PC-9 (cell line): ENCODE results near the gene NUDT16L1. TPM values are rescaled to one million over a fixed set of nuclear protein-coding genes. Genes with fewer than 3 reads are reported as not detected.

Experiments used
- BruUV-seq: library from RNA; stranded (reverse); fragments of 400-500 nt; replicated peaks from 2 replicates; lab custom pipeline; 2021; lab: Mats Ljungman, UMichigan
- CTCF ChIA-PET: fragments of 300-600 bp; sonication (Branson Sonifier 250); formaldehyde crosslinking; loops from one replicate; lab custom pipeline; 2022; ENCODE audit warnings: antibody characterized with exemption; lab: Charles Lee
- POLR2A ChIA-PET: fragments of 300-600 bp; sonication (Branson Sonifier 250); formaldehyde crosslinking; loops from one replicate; lab custom pipeline; 2022; ENCODE audit warnings: antibody characterized with exemption; ENCODE audit not compliant: unreplicated experiment; lab: Charles Lee
- DNase-seq, 2 experiments: peaks; one replicate each; pipeline versions ENCODE4 v3.0.0 to v3.0.0-alpha.2; 2015 to 2022; ENCODE audit warnings: mixed read lengths in 1 of 2
- H2AFZ ChIP-seq: fragments of 200-600 bp; sonication (generic); 2 replicates; pipeline ENCODE4 v1.8.1; 2017; ENCODE audit warnings: antibody characterized with exemption
- H3F3A ChIP-seq: fragments of 200-600 bp; sonication (generic); 2 replicates; pipeline ENCODE4 v1.8.1; 2017; ENCODE audit warnings: antibody characterized with exemption, mild to moderate bottlenecking, low read depth; ENCODE audit not compliant: insufficient read depth
- H3K27ac ChIP-seq: fragments of 200-600 bp; sonication (generic); 2 replicates; pipeline ENCODE4 v1.6.1; 2016; ENCODE audit warnings: mixed run types
- H3K27me3 ChIP-seq: fragments of 200-600 bp; sonication (generic); 2 replicates; pipeline ENCODE4 v1.6.1; 2016; ENCODE audit warnings: low read depth, mixed run types; ENCODE audit not compliant: insufficient read depth
- H3K36me3 ChIP-seq: fragments of 200-600 bp; sonication (generic); 2 replicates; pipeline ENCODE4 v1.6.1; 2016; ENCODE audit warnings: low read depth, mixed run types
- H3K4me1 ChIP-seq: fragments of 200-600 bp; sonication (generic); replicated peaks from 2 replicates; pipeline ENCODE4 v1.6.1; 2016; ENCODE audit warnings: mixed run types; ENCODE audit not compliant: insufficient read depth
- H3K4me2 ChIP-seq: fragments of 200-600 bp; sonication (generic); 2 replicates; pipeline ENCODE4 v1.6.1; 2017; ENCODE audit warnings: mixed run types
- H3K4me3 ChIP-seq: fragments of 200-600 bp; sonication (generic); 2 replicates; pipeline ENCODE4 v1.6.1; 2016; ENCODE audit warnings: mixed run types
- H3K79me2 ChIP-seq: fragments of 200-600 bp; sonication (generic); 2 replicates; pipeline ENCODE4 v1.6.1; 2017; ENCODE audit warnings: low read depth, mixed run types
- H3K9me2 ChIP-seq: fragments of 200-600 bp; sonication (generic); 2 replicates; pipeline ENCODE4 v1.8.1; 2017; ENCODE audit warnings: mild to moderate bottlenecking; ENCODE audit not compliant: insufficient read depth
- H3K9me3 ChIP-seq: fragments of 200-600 bp; sonication (generic); 2 replicates; pipeline ENCODE4 v1.8.1; 2016; ENCODE audit warnings: low read depth; ENCODE audit not compliant: insufficient read depth
- H4K20me1 ChIP-seq: fragments of 200-600 bp; sonication (generic); 2 replicates; pipeline ENCODE4 v1.8.1; 2017; ENCODE audit not compliant: insufficient read depth
- EZH2 ChIP-seq: fragments of 200-600 bp; sonication (generic); IDR thresholded peaks from 2 replicates; pipeline ENCODE4 v1.8.0; 2017; ENCODE audit warnings: antibody characterized with exemption, low read depth
- intact Hi-C: fragments of 100-400 bp; cut with micrococcal nuclease; formaldehyde crosslinking; loops from one replicate; pipeline ENCODE4 v1.10.0; 2022; ENCODE audit not compliant: unreplicated experiment
- total RNA-seq: library from RNA; stranded (reverse); gene quantifications from 2 replicates; pipeline ENCODE4 v1.2.3, GENCODE V29; 2021
- TF ChIP-seq, protein P1 (sequence below): fragments of 200-600 bp; sonication (generic); conservative IDR thresholded peaks from 2 replicates; pipeline ENCODE4 v1.6.1; 2017; ENCODE audit warnings: mixed run types, antibody characterized with exemption, mild to moderate bottlenecking, moderate library complexity

The NUDT16L1 gene
- total RNA-seq, 1 experiment from 2014 or later = 25.7 TPM

DNA sequence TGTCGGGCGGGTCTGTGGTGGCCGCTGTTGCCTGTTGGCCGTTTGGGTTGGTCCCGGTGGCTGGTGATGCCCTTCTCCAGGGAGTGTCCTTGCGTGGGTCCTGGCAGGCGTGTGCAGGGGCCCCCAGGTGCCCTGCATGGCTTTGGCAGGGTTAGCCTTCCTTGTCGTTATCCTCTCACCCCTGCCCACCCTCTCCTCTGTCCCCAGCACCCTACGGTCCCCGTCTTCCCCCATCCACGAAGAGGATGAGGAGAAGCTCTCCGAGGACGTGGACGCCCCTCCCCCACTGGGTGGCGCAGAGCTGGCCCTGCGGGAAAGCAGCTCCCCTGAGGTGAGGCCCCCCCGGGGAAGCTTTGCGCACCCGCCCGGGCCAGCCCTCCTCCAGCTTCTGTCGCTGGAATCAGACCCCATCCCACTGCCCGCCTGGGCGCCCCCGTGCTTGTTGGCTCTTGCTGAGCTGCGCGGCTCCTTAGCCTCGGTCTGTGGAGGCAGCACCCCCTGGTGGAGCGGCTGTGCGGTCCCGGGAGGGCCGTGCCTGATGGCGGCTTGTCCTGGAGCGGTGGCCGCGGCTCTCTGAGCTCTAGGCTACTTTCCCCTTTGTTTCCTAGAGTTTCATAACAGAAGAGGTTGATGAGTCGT, 10.6 kb upstream of the NUDT16L1 start:
- H3K9me3 ChIP-seq = no peaks in the 10 kb centered on the region
- no peaks in the 10 kb centered on the region for H3K9me2 ChIP-seq
- no peaks in the 10 kb centered on the region for H4K20me1 ChIP-seq
- H2AFZ ChIP-seq = no peak overlapping the region
- H3K79me2 ChIP-seq = no peaks in the 10 kb centered on the region
- peaks cover 65% of the 10 kb centered on the region for H3K4me1 ChIP-seq
- H3F3A ChIP-seq = peaks cover 53% of the 10 kb centered on the region
- H3K27ac ChIP-seq = no peak overlapping the region
- BruUV-seq = no TSS peak
- intact Hi-C loops = loop anchor here (10.0 kb wide), 1 partner anchor 412 kb away; the partner anchor contains the start of gene EEF2KMT
- CTCF ChIA-PET = interaction anchor here (0.5 to 1.1 kb wide), 3 partner anchors 58 to 273 kb away, joined by 3 read pairs; partner anchors contain the start of gene MGRN1
- peak; percentile 57 to 71 for DNase-seq
- H3K27me3 ChIP-seq = no peaks in the 10 kb centered on the region
- peak overlapping the region; percentile 8 for H3K4me2 ChIP-seq
- no peak for TF ChIP-seq EZH2
- TF ChIP-seq, protein P1, sequence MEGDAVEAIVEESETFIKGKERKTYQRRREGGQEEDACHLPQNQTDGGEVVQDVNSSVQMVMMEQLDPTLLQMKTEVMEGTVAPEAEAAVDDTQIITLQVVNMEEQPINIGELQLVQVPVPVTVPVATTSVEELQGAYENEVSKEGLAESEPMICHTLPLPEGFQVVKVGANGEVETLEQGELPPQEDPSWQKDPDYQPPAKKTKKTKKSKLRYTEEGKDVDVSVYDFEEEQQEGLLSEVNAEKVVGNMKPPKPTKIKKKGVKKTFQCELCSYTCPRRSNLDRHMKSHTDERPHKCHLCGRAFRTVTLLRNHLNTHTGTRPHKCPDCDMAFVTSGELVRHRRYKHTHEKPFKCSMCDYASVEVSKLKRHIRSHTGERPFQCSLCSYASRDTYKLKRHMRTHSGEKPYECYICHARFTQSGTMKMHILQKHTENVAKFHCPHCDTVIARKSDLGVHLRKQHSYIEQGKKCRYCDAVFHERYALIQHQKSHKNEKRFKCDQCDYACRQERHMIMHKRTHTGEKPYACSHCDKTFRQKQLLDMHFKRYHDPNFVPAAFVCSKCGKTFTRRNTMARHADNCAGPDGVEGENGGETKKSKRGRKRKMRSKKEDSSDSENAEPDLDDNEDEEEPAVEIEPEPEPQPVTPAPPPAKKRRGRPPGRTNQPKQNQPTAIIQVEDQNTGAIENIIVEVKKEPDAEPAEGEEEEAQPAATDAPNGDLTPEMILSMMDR = peak; percentile 64
- no peak overlapping the region for H3K4me3 ChIP-seq
- POLR2A ChIA-PET = interaction anchor here (0.7 kb wide), 1 partner anchor 183 kb away, joined by 4 read pairs; no protein-coding TSS in a partner anchor
- no peaks in the 10 kb centered on the region; the same call in 1 of the 2 replicates for H3K36me3 ChIP-seq

DNA sequence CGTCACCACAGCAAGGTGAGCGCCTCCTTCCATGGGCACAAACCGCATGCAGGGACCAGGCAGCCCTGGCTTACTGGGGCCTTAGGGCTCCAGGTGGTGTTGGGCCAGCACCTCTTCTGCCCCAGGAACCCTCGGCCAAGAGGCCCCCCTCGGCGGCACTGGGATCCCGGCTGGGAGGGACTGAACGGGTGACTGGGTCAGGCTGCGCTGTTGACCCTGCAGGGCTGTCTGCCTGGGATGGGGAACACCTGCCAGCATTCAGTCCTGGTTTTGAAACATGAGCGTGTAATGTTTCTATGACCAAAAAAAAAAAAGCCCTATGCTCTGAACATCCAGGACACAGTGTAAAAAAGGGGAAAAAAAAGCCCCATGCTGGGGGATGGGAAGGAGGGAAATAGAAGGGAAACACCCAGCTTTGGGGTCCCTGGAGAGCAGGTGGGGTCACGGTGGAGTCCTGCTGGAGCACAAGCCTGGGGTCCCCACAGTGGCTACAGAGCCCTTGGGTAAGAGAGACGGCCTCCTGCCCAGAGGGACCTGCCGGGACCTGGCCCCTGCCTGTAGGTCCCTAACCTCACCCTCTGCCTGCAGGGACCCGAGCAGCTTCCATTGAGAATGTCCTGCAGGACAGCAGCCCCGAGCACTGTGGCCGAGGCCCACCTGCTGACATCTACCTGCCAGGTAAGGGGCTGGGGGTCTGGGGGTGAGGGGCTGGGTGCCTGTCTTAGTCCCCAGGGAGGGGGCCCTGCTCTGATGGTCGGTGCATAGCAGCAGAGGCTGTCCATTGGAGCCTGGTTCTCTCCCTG, 9.9 kb upstream of the NUDT16L1 start:
- H3K4me2 ChIP-seq = peak overlapping the region; percentile 8
- H2AFZ ChIP-seq = no peak overlapping the region
- peaks cover 47% of the 10 kb centered on the region for H3F3A ChIP-seq
- DNase-seq = no peak
- ChIA-PET POLR2A (no interaction called here), CTCF (interaction anchor here (0.5 to 1.1 kb wide), 4 partner anchors 59 to 272 kb away, joined by 3 read pairs; partner anchors contain the start of gene MGRN1)
- H3K36me3 ChIP-seq = no peaks in the 10 kb centered on the region; the same call in 1 of the 2 replicates
- TF ChIP-seq EZH2 = no peak
- TF ChIP-seq, protein P1 = no peak
- no peak overlapping the region for H3K4me3 ChIP-seq
- BruUV-seq = no TSS peak
- H3K9me2 ChIP-seq = no peaks in the 10 kb centered on the region
- no peak overlapping the region for H3K27ac ChIP-seq
- peaks cover 65% of the 10 kb centered on the region for H3K4me1 ChIP-seq
- H3K79me2 ChIP-seq = no peaks in the 10 kb centered on the region
- intact Hi-C loops = loop anchor here (10.0 kb wide), 1 partner anchor 411 kb away; the partner anchor contains the start of gene EEF2KMT
- no peaks in the 10 kb centered on the region for H3K9me3 ChIP-seq
- no peaks in the 10 kb centered on the region for H3K27me3 ChIP-seq
- H4K20me1 ChIP-seq = no peaks in the 10 kb centered on the region

DNA sequence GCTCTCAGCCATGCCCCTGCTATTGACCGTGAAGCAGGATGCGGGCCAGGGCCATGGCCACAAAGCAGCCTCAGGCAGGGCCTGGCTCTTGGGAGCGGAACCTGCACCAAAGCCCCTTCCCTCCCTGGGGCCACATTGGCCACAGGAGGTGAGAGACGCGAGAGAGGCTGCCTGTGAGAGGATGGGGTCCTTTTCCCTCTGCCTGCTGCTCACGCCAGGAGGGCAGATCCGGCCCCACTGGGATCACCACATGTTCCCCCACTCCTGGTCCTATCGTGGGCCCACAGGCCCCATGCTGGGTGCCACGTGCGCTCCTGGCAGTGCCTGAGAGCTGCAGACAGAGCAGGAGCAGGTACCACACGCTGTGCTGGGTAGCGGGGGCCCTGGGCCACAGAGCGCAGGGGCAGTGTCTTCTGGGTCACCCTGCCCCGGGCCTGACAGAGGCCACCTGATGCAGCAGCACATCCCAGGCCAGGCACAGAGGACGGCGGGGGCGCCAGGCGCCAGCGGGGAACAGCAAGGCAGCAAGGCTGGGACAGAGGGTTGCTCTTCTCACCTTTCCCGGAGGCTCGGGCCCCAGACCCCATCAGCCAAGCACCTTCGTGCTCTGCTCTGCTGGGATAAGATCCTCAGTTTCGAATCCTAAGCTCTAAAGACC, 9.2 kb upstream of the NUDT16L1 start:
- intact Hi-C loops = loop anchor here (10.0 kb wide), 1 partner anchor 411 kb away; the partner anchor contains the start of gene EEF2KMT
- POLR2A ChIA-PET = no interaction called here
- H3K4me1 ChIP-seq = peaks cover 58% of the 10 kb centered on the region
- peak overlapping the region; percentile 45 for H3K4me2 ChIP-seq
- H2AFZ ChIP-seq = no peak overlapping the region
- no peak overlapping the region for H3K4me3 ChIP-seq
- no peaks in the 10 kb centered on the region for H3K9me2 ChIP-seq
- TF ChIP-seq, protein P1 = no peak
- TF ChIP-seq EZH2 = no peak
- no peaks in the 10 kb centered on the region; the same call in 1 of the 2 replicates for H3K36me3 ChIP-seq
- H3K27ac ChIP-seq = peak overlapping the region; percentile 44
- no TSS peak for BruUV-seq
- H4K20me1 ChIP-seq = no peaks in the 10 kb centered on the region
- DNase-seq = no peak
- CTCF ChIA-PET = interaction anchor here (0.6 to 1.1 kb wide), 2 partner anchors 82 to 135 kb away, joined by 3 to 4 read pairs; no protein-coding TSS in a partner anchor
- H3K9me3 ChIP-seq = no peaks in the 10 kb centered on the region
- no peaks in the 10 kb centered on the region for H3K27me3 ChIP-seq
- H3K79me2 ChIP-seq = no peaks in the 10 kb centered on the region
- H3F3A ChIP-seq = peaks cover 40% of the 10 kb centered on the region
